HL-60/S4 treated with phorbol 12-myristate 13-acetate at 8.2 ng/mL for 4 days and 3 days (cell line): Measurements from ENCODE around the gene PRX.
"Not testable (repeated sequence)": the region's sequence is repeated elsewhere in the genome, so short reads cannot be mapped to it uniquely, and the experiment has no call there.

Source experiments
- in situ Hi-C: fragments of 300-500 bp; cut with MboI; formaldehyde crosslinking; loops from 2 replicates; pipeline ENCODE4 v1.15.0; 2022; ENCODE audit warnings: low sequenced_read_pairs

Gene PRX

GRCh38 chr19:40413291-40413845 is at the start of gene PRX:
Gene PRX (minus strand): TSS chr19:40413378. CDS start chr19:40407932, 5,446 bp downstream.
- in situ Hi-C loops = no loop called here

- in situ Hi-C loops = no loop called here
Measured at GRCh38 chr19:40461669-40462221, 48.6 kb upstream of the PRX start.

GRCh38 chr19:40460185-40460584 is 47.0 kb upstream of the PRX start:
- in situ Hi-C loops = no loop called here

- in situ Hi-C loops = no loop called here
Measured at GRCh38 chr19:40458597-40458974, 45.4 kb upstream of the PRX start.

GRCh38 chr19:40457953-40458596 is 44.9 kb upstream of the PRX start:
- in situ Hi-C loops = no loop called here

GRCh38 chr19:40457048-40457447 is 43.9 kb upstream of the PRX start:
- in situ Hi-C loops = no loop called here

- in situ Hi-C loops = not testable (repeated sequence)
Measured at GRCh38 chr19:40453943-40454342, 40.8 kb upstream of the PRX start.

GRCh38 chr19:40453151-40453735 is 40.1 kb upstream of the PRX start:
- in situ Hi-C loops = no loop called here

- in situ Hi-C loops = no loop called here
Measured at GRCh38 chr19:40452016-40452415, 38.8 kb upstream of the PRX start.

- in situ Hi-C loops = no loop called here
Measured at GRCh38 chr19:40450664-40451063, 37.5 kb upstream of the PRX start.

- in situ Hi-C loops = no loop called here
Measured at GRCh38 chr19:40449506-40449905, 36.3 kb upstream of the PRX start.

GRCh38 chr19:40446263-40446784 is 33.1 kb upstream of the PRX start:
- in situ Hi-C loops = no loop called here

- in situ Hi-C loops = no loop called here
Measured at GRCh38 chr19:40445780-40446262, 32.6 kb upstream of the PRX start.

GRCh38 chr19:40444825-40445312 is 31.7 kb upstream of the PRX start:
- in situ Hi-C loops = no loop called here

- in situ Hi-C loops = no loop called here
Measured at GRCh38 chr19:40444000-40444824, 31.0 kb upstream of the PRX start, which contains the start of gene SERTAD3. Gene SERTAD3 (minus strand): TSS chr19:40444335. CDS start chr19:40442080, 2,255 bp downstream.

- in situ Hi-C loops = no loop called here
Measured at GRCh38 chr19:40443131-40443999, 30.2 kb upstream of the PRX start.

- in situ Hi-C loops = no loop called here
Measured at GRCh38 chr19:40442328-40443130, 29.4 kb upstream of the PRX start.

- in situ Hi-C loops = no loop called here
Measured at GRCh38 chr19:40441719-40442253, 28.6 kb upstream of the PRX start.

- in situ Hi-C loops = no loop called here
Measured at GRCh38 chr19:40438284-40438683, 25.1 kb upstream of the PRX start.
